Activated T-cell treated with anti-CD3 and anti-CD28 coated beads, Interleukin-2, amount 50 U/mL, for 1 hour (primary cell): ENCODE data around the gene RAD9A.

Experiments used
- DNase-seq: peaks from one replicate; pipeline ENCODE4 v3.0.0-alpha.2; 2020

The RAD9A gene

DNA sequence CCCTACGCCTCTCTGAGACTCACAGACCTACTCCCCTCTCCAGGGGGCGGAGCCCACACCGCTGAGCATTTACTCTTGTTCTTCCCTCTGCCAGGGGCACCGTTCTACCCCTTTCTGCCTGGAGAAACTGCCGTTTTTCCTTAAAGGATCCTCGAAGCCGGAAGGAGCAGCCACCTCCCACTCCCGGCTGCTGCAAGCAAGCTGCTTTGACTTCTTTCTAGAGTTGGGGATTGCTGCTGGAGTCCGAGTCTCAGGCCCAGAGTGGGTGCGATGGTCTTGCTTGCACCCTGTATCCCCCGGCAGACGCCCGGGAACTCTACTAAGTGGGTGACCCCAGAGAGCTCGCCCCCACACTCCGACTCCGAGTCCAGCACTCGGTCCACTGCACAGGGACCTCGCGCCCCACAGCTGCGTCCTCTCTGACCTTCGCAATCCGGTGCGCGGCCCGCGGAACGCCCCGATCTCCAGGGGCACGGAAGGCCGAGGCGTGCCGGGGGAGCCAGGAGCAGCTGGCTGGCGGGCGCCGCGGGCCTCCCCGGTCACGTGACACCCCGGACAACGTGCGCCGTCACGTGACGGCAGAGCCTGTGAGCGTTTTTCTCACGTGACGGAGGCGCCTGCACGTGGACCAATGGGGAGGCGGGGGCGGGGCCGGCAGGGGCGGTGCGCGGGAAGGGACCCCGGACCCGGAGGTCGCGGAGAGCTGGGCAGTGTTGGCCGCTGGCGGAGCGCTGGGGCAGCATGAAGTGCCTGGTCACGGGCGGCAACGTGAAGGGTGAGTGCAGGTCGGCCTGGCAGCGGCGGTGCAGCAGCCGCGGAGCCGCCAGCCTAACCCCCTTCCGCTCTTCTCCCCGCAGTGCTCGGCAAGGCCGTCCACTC lies at the start of gene RAD9A:
TSS of gene RAD9A (plus strand) at position 683 of the 879 bp plus-strand sequence. CDS start at position 742, 59 bp downstream.
- DNase-seq: peak; percentile 88

- no peak for DNase-seq
Observed at GRCh38 chr11:67344264-67344663, 47.5 kb upstream of the RAD9A start.

- DNase-seq: no peak
Observed at GRCh38 chr11:67345247-67345919, 46.4 kb upstream of the RAD9A start.

GRCh38 chr11:67345920-67346819 lies 45.6 kb upstream of the RAD9A start:
- no peak for DNase-seq

DNA sequence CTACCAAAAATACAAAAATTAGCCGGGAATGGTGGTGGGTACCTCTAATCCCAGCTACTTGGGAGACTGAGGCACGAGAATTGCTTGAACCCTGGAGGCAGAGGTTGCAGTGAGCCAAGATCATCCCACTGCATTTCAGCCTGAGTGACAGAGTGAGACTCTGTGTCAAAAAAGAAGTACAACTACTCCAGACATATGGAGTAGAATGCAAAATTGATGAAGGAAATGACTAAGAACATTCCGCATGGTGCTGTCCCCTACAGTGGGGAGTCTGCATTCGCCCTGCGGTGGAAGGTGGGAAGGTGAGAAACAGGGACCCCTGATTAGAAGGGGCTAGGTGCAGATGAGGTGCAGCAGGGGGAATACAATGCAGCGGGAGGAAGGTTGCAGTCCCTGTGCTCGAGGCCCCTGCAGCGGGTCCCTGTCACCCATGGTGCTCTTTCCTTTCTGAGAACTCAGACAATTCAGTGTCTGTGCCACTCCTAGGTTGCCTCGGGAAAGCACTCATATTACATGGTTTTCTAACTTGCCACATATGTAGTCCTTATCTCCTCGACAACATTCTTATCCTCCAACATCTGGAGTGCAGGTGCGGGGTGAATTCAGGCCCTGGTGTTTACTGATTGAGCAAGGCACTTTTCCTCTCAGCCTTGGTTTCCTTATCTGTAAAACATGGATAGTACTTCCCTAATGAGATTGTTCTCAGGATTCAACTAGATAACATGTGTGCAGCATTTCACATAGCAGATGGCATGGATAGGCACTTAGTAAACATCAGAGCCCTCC lies 43.6 kb upstream of the RAD9A start:
- DNase-seq: no peak

GRCh38 chr11:67349036-67349435 lies 42.8 kb upstream of the RAD9A start:
- no peak for DNase-seq

- DNase-seq: no peak
Observed at GRCh38 chr11:67349457-67349856, 42.3 kb upstream of the RAD9A start.

GRCh38 chr11:67349928-67350465 lies 41.8 kb upstream of the RAD9A start:
- DNase-seq: no peak

DNA sequence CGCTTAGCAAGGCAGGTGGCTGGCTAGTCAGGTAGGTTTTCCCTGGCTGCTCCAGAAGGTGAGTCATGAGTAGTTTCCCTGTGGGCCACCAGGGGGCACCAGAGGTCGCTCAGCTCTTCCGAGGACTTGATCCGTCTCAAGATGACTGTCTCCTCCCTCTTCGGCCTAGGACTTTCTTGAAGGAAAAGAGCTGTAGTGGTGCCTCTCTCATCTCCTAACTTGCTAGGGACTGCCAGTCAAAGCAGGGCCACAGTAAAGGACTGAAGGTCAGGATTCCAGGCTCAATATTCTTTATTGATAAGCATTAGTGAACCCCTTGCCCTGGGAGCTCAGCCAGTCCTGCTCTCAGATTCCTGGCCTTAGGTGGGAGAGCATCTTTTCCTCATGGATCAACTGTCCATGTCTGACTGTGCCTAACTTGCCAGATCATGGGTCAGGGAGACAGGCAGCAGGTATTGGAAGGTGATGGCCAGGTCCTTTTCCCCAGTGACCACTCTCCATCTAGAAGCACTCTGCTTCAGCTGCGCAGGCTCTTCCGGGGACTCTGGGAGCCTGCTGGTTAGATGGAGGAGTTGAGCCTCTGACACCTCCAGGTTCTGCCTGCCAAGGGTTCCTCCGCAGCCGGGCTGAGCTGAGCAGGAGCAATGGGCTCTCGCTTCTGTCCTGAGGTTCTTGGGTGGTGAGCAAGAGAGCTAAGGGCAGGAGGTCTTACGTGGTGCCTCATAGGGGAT lies 40.3 kb upstream of the RAD9A start:
- peak; percentile 72 for DNase-seq

DNA sequence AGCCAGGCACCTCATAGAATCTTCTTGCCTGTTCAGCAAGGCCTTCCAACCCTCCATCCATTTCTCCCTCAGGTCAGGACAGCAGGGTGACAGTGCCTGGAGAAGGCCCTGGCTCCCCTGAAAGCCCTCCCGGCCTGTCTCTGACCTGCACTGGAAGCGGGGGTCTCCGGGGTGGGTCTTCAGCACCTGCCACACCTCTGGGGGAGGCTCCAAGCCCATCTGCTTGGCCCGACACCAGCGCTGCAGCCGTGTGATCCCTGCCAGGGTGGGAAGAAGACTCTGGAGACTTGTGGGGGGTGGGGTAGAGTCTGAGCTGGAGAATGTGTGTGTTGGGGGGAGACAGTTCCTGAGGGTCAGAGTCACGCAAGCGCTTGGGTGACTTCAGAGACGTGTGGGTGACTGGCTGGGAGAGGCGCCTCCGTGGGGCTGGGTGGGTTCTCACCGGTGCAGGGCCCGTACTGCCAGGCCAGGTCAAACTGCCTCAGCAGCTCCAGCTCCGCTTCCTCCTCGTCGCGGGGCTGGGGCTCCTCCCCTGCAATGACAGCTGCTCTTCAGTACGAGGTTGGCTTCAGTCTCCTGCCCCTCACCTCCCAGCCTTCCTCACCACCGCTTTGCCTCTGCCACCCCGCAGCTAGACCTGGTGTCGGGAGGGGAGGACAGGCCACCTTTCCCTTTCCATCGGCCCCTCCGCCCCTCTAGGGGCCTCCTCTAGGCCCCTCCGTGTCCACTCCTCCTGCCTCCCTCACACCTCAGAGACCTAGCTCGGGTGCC lies 39.1 kb upstream of the RAD9A start:
- no peak for DNase-seq

DNA sequence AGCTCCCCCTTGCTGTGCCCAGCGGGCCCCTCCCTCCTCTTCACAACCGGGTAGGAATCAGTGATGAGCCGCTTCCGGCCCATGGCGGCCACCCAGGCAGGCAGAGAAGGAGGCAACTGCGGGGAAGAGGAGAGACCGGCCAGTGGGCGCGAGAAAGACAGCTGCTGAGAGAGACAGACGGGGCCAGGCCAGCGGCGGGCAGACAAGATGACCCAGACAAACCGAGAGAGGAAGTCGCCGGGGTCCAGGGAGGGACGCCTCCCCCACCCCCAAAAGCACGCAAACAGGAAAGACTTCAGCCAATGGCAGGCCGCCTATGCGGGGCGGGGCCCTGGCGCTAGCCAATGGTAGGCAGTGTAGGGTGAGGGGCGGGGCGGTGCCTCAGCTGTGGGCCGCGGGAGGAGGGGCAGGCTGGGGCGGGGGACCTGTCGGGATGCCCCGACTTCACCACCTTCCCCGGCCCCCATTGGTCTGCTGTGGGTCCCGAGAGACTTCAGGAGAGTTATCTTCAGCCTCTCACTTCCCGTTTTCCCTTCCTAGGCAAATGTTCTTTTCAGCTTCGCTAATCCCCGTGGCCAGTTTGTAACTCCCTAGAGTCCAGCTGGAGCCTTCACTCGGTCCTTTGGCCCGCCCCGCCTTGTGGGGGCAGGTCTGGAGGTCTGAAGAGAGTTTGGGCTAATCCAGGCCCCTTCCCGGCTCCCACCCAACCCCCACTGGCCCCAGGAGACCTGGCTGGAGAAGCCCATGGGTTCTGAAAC lies 38.3 kb upstream of the RAD9A start, which contains the start of gene POLD4:
TSS of gene POLD4 (minus strand) at position 230 of the 758 bp plus-strand sequence. CDS start at position 83, 147 bp downstream.
- DNase-seq: peak; percentile 95

DNA sequence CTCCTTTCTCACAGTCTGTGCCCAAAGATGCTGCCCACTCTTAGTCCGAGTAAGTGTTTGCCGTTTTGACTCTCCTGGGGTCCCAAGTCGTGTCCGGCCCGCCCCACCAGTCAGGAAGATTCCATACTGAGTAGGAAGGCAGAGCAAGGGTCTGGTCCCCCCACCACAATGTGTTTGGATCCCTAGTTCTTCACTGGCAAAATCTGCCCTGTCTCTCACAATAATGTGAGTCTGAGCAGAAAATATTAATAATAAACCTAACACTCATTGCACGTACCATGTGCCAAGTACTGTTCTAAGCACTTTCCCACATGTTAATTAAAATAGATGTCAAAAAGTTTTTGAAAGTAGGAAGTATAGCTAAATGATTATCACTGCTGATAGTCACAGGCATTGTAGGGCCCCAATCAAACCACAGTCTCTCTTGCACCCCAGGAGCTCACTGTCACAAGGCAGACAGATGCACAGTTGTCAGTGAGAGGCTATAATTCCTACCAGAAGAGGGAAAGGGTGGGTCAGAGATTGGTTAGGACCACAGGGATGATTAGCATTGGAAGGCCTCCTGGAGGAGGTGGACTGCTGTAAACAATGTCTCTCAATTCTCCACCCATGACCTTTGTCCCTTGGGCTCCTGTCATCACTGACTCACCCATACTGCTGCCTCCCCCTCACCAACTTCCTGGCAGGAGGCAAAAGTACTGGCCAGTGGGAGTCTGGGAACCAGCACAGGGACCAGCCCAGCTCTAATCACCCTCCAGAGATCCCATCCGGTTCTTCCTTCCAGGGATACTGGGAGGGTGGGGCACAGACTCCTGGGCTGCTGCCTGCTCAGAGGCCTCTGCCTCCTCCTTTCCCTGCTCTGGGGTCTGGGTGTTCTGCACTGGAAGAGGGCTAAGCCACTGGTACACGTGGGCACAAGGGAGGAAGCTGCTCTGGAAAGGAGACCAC lies 37.4 kb upstream of the RAD9A start:
- peak; percentile 41 for DNase-seq

- DNase-seq: no peak
Observed at GRCh38 chr11:67355023-67355793, 36.6 kb upstream of the RAD9A start.

GRCh38 chr11:67355794-67356386 lies 35.9 kb upstream of the RAD9A start:
- no peak for DNase-seq

- no peak for DNase-seq
Observed at GRCh38 chr11:67356387-67356863, 35.4 kb upstream of the RAD9A start.

GRCh38 chr11:67356864-67357561 lies 34.8 kb upstream of the RAD9A start:
- peak; percentile 71 for DNase-seq
